ENCODE measurements around the gene TMEM51.

DNA sequence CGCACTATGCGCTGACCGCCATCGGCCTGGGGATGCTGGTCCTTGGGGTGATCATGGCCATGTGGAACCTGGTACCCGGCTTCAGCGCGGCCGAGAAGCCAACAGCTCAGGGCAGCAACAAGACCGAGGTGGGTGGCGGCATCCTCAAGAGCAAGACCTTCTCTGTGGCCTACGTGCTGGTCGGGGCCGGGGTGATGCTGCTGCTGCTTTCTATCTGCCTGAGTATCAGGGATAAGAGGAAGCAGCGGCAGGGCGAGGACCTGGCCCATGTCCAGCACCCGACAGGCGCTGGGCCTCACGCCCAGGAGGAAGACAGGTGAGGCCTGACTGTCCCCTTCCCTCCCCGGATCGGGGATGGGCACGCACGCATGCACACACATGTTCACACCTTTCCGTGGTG is 61.6 kb downstream of the TMEM51 start:
- no peak for TF ChIP-seq EZH2 (IDR thresholded peaks at IDR 0.05; ENCODE audit: low read length)
- TF ChIP-seq, protein P1, sequence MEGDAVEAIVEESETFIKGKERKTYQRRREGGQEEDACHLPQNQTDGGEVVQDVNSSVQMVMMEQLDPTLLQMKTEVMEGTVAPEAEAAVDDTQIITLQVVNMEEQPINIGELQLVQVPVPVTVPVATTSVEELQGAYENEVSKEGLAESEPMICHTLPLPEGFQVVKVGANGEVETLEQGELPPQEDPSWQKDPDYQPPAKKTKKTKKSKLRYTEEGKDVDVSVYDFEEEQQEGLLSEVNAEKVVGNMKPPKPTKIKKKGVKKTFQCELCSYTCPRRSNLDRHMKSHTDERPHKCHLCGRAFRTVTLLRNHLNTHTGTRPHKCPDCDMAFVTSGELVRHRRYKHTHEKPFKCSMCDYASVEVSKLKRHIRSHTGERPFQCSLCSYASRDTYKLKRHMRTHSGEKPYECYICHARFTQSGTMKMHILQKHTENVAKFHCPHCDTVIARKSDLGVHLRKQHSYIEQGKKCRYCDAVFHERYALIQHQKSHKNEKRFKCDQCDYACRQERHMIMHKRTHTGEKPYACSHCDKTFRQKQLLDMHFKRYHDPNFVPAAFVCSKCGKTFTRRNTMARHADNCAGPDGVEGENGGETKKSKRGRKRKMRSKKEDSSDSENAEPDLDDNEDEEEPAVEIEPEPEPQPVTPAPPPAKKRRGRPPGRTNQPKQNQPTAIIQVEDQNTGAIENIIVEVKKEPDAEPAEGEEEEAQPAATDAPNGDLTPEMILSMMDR (optimal IDR thresholded peaks at IDR 0.05 in 1 of 3, IDR thresholded peaks at IDR 0.05 in 1 of 3, conservative IDR thresholded peaks at IDR 0.05 in 1 of 3; ENCODE audit: extremely low read depth in 1 of 3, insufficient read depth in 2 of 3, low read length in 3 of 3), result no peak

All from keratinocyte (primary cell).